ENCODE measurements around the gene COLGALT1.

Gene COLGALT1

GRCh38 chr19:17602217-17602616 lies 46.8 kb downstream of the COLGALT1 start:
- FAIRE-seq: no peak

GRCh38 chr19:17602872-17603510 lies 47.5 kb downstream of the COLGALT1 start:
- FAIRE-seq: no peak

GRCh38 chr19:17604372-17605025 lies 49.0 kb downstream of the COLGALT1 start:
- no peak for FAIRE-seq

- no peak for FAIRE-seq
Measured at GRCh38 chr19:17605117-17605516, 49.7 kb downstream of the COLGALT1 start.

GRCh38 chr19:17605761-17606589 lies 50.5 kb downstream of the COLGALT1 start:
- no peak for FAIRE-seq

GRCh38 chr19:17606590-17607185 lies 51.2 kb downstream of the COLGALT1 start:
- no peak for FAIRE-seq

- no peak for FAIRE-seq
Measured at GRCh38 chr19:17607936-17608335, 52.5 kb downstream of the COLGALT1 start.

- no peak for FAIRE-seq
Measured at GRCh38 chr19:17610384-17610783, 54.9 kb downstream of the COLGALT1 start.

- no peak for FAIRE-seq
Measured at GRCh38 chr19:17611462-17612244, 56.2 kb downstream of the COLGALT1 start.

GRCh38 chr19:17614476-17614875 lies 59.0 kb downstream of the COLGALT1 start:
- FAIRE-seq: no peak

- FAIRE-seq: no peak
Measured at GRCh38 chr19:17615889-17616685, 60.6 kb downstream of the COLGALT1 start.

GRCh38 chr19:17616686-17616960 lies 61.2 kb downstream of the COLGALT1 start:
- no peak for FAIRE-seq

- no peak for FAIRE-seq
Measured at GRCh38 chr19:17616961-17617806, 61.7 kb downstream of the COLGALT1 start.

- FAIRE-seq: no peak
Measured at GRCh38 chr19:17617807-17618192, 62.4 kb downstream of the COLGALT1 start.

- no peak for FAIRE-seq
Measured at GRCh38 chr19:17618281-17618903, 62.9 kb downstream of the COLGALT1 start.

GRCh38 chr19:17618936-17619335 lies 63.5 kb downstream of the COLGALT1 start:
- FAIRE-seq: no peak

- no peak for FAIRE-seq
Measured at GRCh38 chr19:17620696-17621095, 65.2 kb downstream of the COLGALT1 start.

- FAIRE-seq: no peak
Measured at GRCh38 chr19:17623224-17623935, 67.9 kb downstream of the COLGALT1 start.

- FAIRE-seq: no peak
Measured at GRCh38 chr19:17624314-17624991, 69.0 kb downstream of the COLGALT1 start.

Measured in islet of Langerhans (tissue), 1 donor.